HUDEP-2 (cell line): ENCODE measurements around the gene RUVBL2.
A peak's percentile ranks its signal among the peaks of the same experiment; 100 is the strongest.

Experiments
- DNase-seq, 76 experiments: peaks; one replicate each; lab custom pipeline; 2025; ENCODE audit not compliant: unreplicated experiment in 76 of 76; lab: John Stamatoyannopoulos, UW

Gene RUVBL2

GRCh38 chr19:48963371-48964204, 30.1 kb upstream of the RUVBL2 start:
- DNase-seq = peak in 69 of 76 experiments; percentile 43 to 96 (median 82)

GRCh38 chr19:48964205-48965039, 29.3 kb upstream of the RUVBL2 start:
- peak in 11 of 76 experiments; percentile 25 to 71 (median 58) for DNase-seq

- peak in 74 of 76 experiments; percentile 90 to 99 (median 98) for DNase-seq
These were observed 28.5 kb upstream of the RUVBL2 start, which contains the start of gene FTL for GRCh38 chr19:48965040-48965805. FTL (plus strand) TSS chr19:48965309; CDS start chr19:48965508, 199 bp downstream.

- peak in 73 of 76 experiments; percentile 45 to 97 (median 82) for DNase-seq
These were observed 27.7 kb upstream of the RUVBL2 start for GRCh38 chr19:48965806-48966540.

GRCh38 chr19:48966541-48967345, 26.9 kb upstream of the RUVBL2 start:
- DNase-seq = peak in 53 of 76 experiments; percentile 19 to 73 (median 47)

- DNase-seq = peak in 28 of 76 experiments; percentile 22 to 82 (median 49)
These were observed 26.1 kb upstream of the RUVBL2 start for GRCh38 chr19:48967346-48968178.

- DNase-seq = peak in 4 of 76 experiments; percentile 21 to 75 (median 42)
These were observed 25.5 kb upstream of the RUVBL2 start for GRCh38 chr19:48968179-48968661.

GRCh38 chr19:48968813-48969218, 24.9 kb upstream of the RUVBL2 start:
- DNase-seq = no peak

- DNase-seq = peak in 35 of 76 experiments; percentile 6 to 73 (median 42)
These were observed 24.2 kb upstream of the RUVBL2 start for GRCh38 chr19:48969276-48970138.

GRCh38 chr19:48970139-48970766, 23.4 kb upstream of the RUVBL2 start:
- no peak for DNase-seq

- peak in 66 of 76 experiments; percentile 30 to 93 (median 74) for DNase-seq
These were observed 22.7 kb upstream of the RUVBL2 start for GRCh38 chr19:48970923-48971395.

GRCh38 chr19:48975947-48976847, 17.5 kb upstream of the RUVBL2 start:
- DNase-seq = peak in 20 of 76 experiments; percentile 15 to 52 (median 32)

- no peak for DNase-seq
These were observed 16.6 kb upstream of the RUVBL2 start for GRCh38 chr19:48977061-48977460.

GRCh38 chr19:48982280-48982679, 11.4 kb upstream of the RUVBL2 start:
- DNase-seq = no peak

- no peak for DNase-seq
These were observed 8.0 kb upstream of the RUVBL2 start for GRCh38 chr19:48985711-48986110.
